Liver (tissue), 9 donors: ENCODE data around the gene PLD3. TPM values are rescaled to one million over a fixed set of nuclear protein-coding genes. Genes with fewer than 3 reads are reported as not detected.

Experiments used
- DNase-seq: peaks from one replicate; pipeline ENCODE4 v3.0.0-alpha.2; 2017; ENCODE audit warnings: low spot score
- H3K27ac ChIP-seq, 2 donors: one replicate each; pipeline ENCODE4 v1.7.0; 2013; ENCODE audit warnings: inconsistent platforms in 2 of 2, low read length in 2 of 2, control low read depth in 1 of 2, low read depth in 1 of 2, mild to moderate bottlenecking in 1 of 2
- H3K27me3 ChIP-seq, 4 donors: one replicate each; pipeline versions ENCODE4 v1.6.1 to v1.7.0; 2013; ENCODE audit warnings: low read length in 3 of 4, inconsistent platforms in 1 of 4, mild to moderate bottlenecking in 1 of 4, moderate library complexity in 1 of 4; ENCODE audit not compliant: control insufficient read depth in 4 of 4, insufficient read depth in 4 of 4
- H3K36me3 ChIP-seq, 4 donors: one replicate each; pipeline versions ENCODE4 v1.6.1 to v1.7.0; 2013; ENCODE audit warnings: low read length in 3 of 4, mild to moderate bottlenecking in 3 of 4, low read depth in 1 of 4, moderate library complexity in 1 of 4; ENCODE audit not compliant: control insufficient read depth in 4 of 4, insufficient read depth in 3 of 4
- H3K4me1 ChIP-seq, 4 donors: one replicate each; pipeline versions ENCODE4 v1.6.1 to v1.7.0; 2013; ENCODE audit warnings: low read length in 3 of 4, mild to moderate bottlenecking in 3 of 4, moderate library complexity in 1 of 4; ENCODE audit not compliant: control insufficient read depth in 4 of 4, insufficient read depth in 4 of 4
- H3K4me3 ChIP-seq, 3 donors: one replicate each; pipeline versions ENCODE4 v1.6.1 to v1.7.0; 2013; ENCODE audit warnings: low read length in 3 of 3, control low read depth in 1 of 3, low read depth in 1 of 3, mild to moderate bottlenecking in 1 of 3
- H3K9ac ChIP-seq, 2 donors: one replicate each; pipeline ENCODE4 v1.7.0; 2013; ENCODE audit warnings: low read length in 2 of 2, mild to moderate bottlenecking in 2 of 2, moderate library complexity in 2 of 2, control low read depth in 1 of 2, low read depth in 1 of 2
- H3K9me3 ChIP-seq, 4 donors: one replicate each; pipeline versions ENCODE4 v1.6.1 to v1.7.0; 2013; ENCODE audit warnings: low read length in 3 of 4; ENCODE audit not compliant: control insufficient read depth in 4 of 4
- EGR1 ChIP-seq, 2 donors: IDR thresholded peaks; 2 replicates each; pipeline ENCODE4 v1.6.1; 2016 to 2018; ENCODE audit warnings: antibody characterized with exemption in 2 of 2, low read depth in 2 of 2
- FOXA1 ChIP-seq: IDR thresholded peaks from 2 replicates; pipeline ENCODE4 v1.6.1; 2016; ENCODE audit warnings: antibody characterized with exemption
- FOXA2 ChIP-seq: IDR thresholded peaks from 2 replicates; pipeline ENCODE4 v1.6.1; 2016; ENCODE audit warnings: antibody characterized with exemption
- GABPA ChIP-seq, 2 donors: IDR thresholded peaks in 1 of 2; conservative IDR thresholded peaks in 1 of 2; 2 replicates each; pipeline ENCODE4 v1.6.1; 2016; ENCODE audit warnings: antibody characterized with exemption in 2 of 2, mild to moderate bottlenecking in 1 of 2, moderate library complexity in 1 of 2
- HNF4A ChIP-seq, 2 donors: conservative IDR thresholded peaks; 2 replicates each; pipeline ENCODE4 v1.6.1; 2016; ENCODE audit warnings: antibody characterized with exemption in 2 of 2, mild to moderate bottlenecking in 2 of 2
- HNF4G ChIP-seq: IDR thresholded peaks from 2 replicates; pipeline ENCODE4 v1.6.1; 2016; ENCODE audit warnings: antibody characterized with exemption
- JUND ChIP-seq, 2 donors: IDR thresholded peaks; 2 replicates each; pipeline ENCODE4 v1.6.1; 2016; ENCODE audit warnings: antibody characterized with exemption in 2 of 2
- MAX ChIP-seq: IDR thresholded peaks from 2 replicates; pipeline ENCODE4 v1.6.1; 2016; ENCODE audit warnings: antibody characterized with exemption
- NR2F2 ChIP-seq: IDR thresholded peaks from 2 replicates; pipeline ENCODE4 v1.6.1; 2016; ENCODE audit warnings: antibody characterized with exemption
- RXRA ChIP-seq, 2 donors: IDR thresholded peaks; 2 replicates each; pipeline ENCODE4 v1.6.1; 2017 to 2018; ENCODE audit warnings: antibody characterized with exemption in 2 of 2, mild to moderate bottlenecking in 1 of 2
- SP1 ChIP-seq: IDR thresholded peaks from 2 replicates; pipeline ENCODE4 v1.6.1; 2018; ENCODE audit warnings: antibody characterized with exemption, mild to moderate bottlenecking
- TAF1 ChIP-seq: conservative IDR thresholded peaks from 2 replicates; pipeline ENCODE4 v1.6.1; 2016; ENCODE audit warnings: antibody characterized with exemption, mild to moderate bottlenecking
- YY1 ChIP-seq: IDR thresholded peaks from 2 replicates; pipeline ENCODE4 v1.6.1; 2016; ENCODE audit warnings: antibody characterized with exemption, mild to moderate bottlenecking
- WGBS: extraction: QIAGEN DNeasy Blood & Tissue Kit; methylation state at CpG from one replicate; pipeline ENCODE4 v1.1.7; 2013; 5-methylcytosine and 5-hydroxymethylcytosine counted together
- polyA plus RNA-seq, 2 donors: library from polyadenylated mRNA; stranded (reverse) in 1 of 2; unstranded in 1 of 2; fragments of 200-250 nt in 1 of 2; fragments of >200 nt in 1 of 2; fragmentation: Nextera tagmentation in 1 of 2; extraction: Ambion mirVana in 1 of 2; gene quantifications; one replicate each; pipeline versions ENCODE4 v1.2.1 to v1.2.3, GENCODE V29; 2013 to 2015
- total RNA-seq, 2 donors: library from RNA; depleted of rRNA; stranded (reverse); fragments of >200 nt; gene quantifications; one replicate each; pipeline ENCODE4 v1.2.3, GENCODE V29; 2014
- TF ChIP-seq, protein P1 (sequence below): fragments of 150-350 bp; IDR thresholded peaks from 2 replicates; pipeline ENCODE4 v1.5.1; 2017; ENCODE audit warnings: improper control_type of control experiment, low read depth, low read length; ENCODE audit not compliant: missing input control
- donor health status: healthy.
- donor health status: healthy.
- donor health status: healthy.
- donor health status: healthy.
- donor health status: healthy.

The PLD3 gene
- total and polyA plus RNA-seq, 4 donors: 56.0 to 125 (median 105) TPM

DNA sequence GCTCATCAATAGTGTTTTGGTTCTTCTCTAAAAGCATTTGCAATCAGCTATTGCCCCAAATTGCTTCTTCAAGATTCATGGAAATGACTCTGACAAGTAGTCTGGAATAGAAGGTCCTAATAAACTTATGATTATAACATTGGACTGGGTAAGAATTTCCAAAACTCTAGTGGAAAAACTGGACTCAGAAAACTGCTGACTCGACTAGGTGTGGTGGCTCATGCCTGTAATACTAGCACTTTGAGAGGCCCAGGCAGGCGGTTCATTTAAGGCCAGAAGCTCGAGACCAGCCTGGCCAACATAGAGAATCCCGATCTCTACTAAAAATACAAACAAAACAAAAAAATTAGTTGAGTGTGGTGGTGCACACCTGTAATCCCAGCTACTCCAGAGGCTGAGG lies 47.8 kb upstream of the PLD3 start:
- 92% methylated on average over 4 of the region's 4 CpGs for WGBS
- H3K9me3 ChIP-seq: no peaks in the 10 kb centered on the region
- DNase-seq: no peak

GRCh38 chr19:40302224-40303011 lies 46.1 kb upstream of the PLD3 start:
- H3K4me1 ChIP-seq: peaks cover 0 to 12% (median 3%) of the 10 kb centered on the region in 4 donors
- H3K27ac ChIP-seq: no peak overlapping the region
- H3K36me3 ChIP-seq: no peaks in the 10 kb centered on the region
- DNase-seq: no peak
- H3K27me3 ChIP-seq: no peaks in the 10 kb centered on the region
- TF ChIP-seq SP1 (no peak), FOXA2 (no peak), EGR1 (IDR thresholded peaks at IDR 0.05; ENCODE audit: low read depth in 2 of 2) (no peak), HNF4G (no peak)
- TF ChIP-seq, protein P1, sequence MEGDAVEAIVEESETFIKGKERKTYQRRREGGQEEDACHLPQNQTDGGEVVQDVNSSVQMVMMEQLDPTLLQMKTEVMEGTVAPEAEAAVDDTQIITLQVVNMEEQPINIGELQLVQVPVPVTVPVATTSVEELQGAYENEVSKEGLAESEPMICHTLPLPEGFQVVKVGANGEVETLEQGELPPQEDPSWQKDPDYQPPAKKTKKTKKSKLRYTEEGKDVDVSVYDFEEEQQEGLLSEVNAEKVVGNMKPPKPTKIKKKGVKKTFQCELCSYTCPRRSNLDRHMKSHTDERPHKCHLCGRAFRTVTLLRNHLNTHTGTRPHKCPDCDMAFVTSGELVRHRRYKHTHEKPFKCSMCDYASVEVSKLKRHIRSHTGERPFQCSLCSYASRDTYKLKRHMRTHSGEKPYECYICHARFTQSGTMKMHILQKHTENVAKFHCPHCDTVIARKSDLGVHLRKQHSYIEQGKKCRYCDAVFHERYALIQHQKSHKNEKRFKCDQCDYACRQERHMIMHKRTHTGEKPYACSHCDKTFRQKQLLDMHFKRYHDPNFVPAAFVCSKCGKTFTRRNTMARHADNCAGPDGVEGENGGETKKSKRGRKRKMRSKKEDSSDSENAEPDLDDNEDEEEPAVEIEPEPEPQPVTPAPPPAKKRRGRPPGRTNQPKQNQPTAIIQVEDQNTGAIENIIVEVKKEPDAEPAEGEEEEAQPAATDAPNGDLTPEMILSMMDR: no peak
- H3K4me3 ChIP-seq: no peak overlapping the region
- 92% methylated on average over 6 of the region's 6 CpGs for WGBS
- H3K9me3 ChIP-seq: no peaks in the 10 kb centered on the region
- H3K9ac ChIP-seq: no peak overlapping the region

More for the DNA sequence above, 47.8 kb upstream of the PLD3 start:
- no peak overlapping the region for H3K27ac ChIP-seq
- H3K4me1 ChIP-seq: peaks cover 0 to 12% (median 3%) of the 10 kb centered on the region in 4 donors
- H3K36me3 ChIP-seq: no peaks in the 10 kb centered on the region
- H3K27me3 ChIP-seq: no peaks in the 10 kb centered on the region
- TF ChIP-seq FOXA2 (no peak), MAX (no peak), NR2F2 (no peak), SP1 (no peak), YY1 (no peak), TAF1 (no peak), FOXA1 (no peak), HNF4A (conservative IDR thresholded peaks at IDR 0.05) (no peak), JUND (IDR thresholded peaks at IDR 0.05) (no peak)
- TF ChIP-seq, protein P1: no peak
- no peak overlapping the region for H3K9ac ChIP-seq
- H3K4me3 ChIP-seq: no peak overlapping the region

GRCh38 chr19:40303765-40304164 lies 44.7 kb upstream of the PLD3 start:
- Histone ChIP-seq H3K9me3 (no peaks in the 10 kb centered on the region), H3K4me1 (peaks cover 0 to 12% (median 3%) of the 10 kb centered on the region in 4 donors), H3K27ac (no peak overlapping the region), H3K36me3 (no peaks in the 10 kb centered on the region), H3K27me3 (no peaks in the 10 kb centered on the region), H3K4me3 (no peak overlapping the region), H3K9ac (no peak overlapping the region)
- TF ChIP-seq EGR1 (IDR thresholded peaks at IDR 0.05; ENCODE audit: low read depth in 2 of 2) (no peak), GABPA (IDR thresholded peaks at IDR 0.05 in 1 of 2, conservative IDR thresholded peaks at IDR 0.05 in 1 of 2) (no peak), RXRA (IDR thresholded peaks at IDR 0.05) (no peak), HNF4G (no peak), HNF4A (conservative IDR thresholded peaks at IDR 0.05) (no peak), FOXA1 (no peak), TAF1 (no peak)
- WGBS: 93% methylated on average over 2 of the region's 2 CpGs
- DNase-seq: no peak
